NOMO-1 treated with DMSO at 0.1 percent for 48 hours (cell line): Measurements from ENCODE around the gene SS18.

Source experiments
- DNase-seq: peaks from one replicate; lab custom pipeline; 2025; ENCODE audit not compliant: unreplicated experiment; lab: John Stamatoyannopoulos, UW

The SS18 gene

GRCh38 chr18:26003817-26004216, 86.6 kb downstream of the SS18 start:
- no peak for DNase-seq

GRCh38 chr18:26003356-26003755, 87.1 kb downstream of the SS18 start:
- no peak for DNase-seq

GRCh38 chr18:26002375-26002910, 88.0 kb downstream of the SS18 start:
- no peak for DNase-seq

GRCh38 chr18:25998461-25998860, 92.0 kb downstream of the SS18 start:
- DNase-seq: no peak

- DNase-seq: no peak
These were observed 97.8 kb downstream of the SS18 start for GRCh38 chr18:25992566-25992965.

- DNase-seq: no peak
These were observed 99.9 kb downstream of the SS18 start for GRCh38 chr18:25990473-25990872.

- DNase-seq: no peak
These were observed 104.6 kb downstream of the SS18 start for GRCh38 chr18:25985707-25986394.

- DNase-seq: no peak
These were observed 106.7 kb downstream of the SS18 start for GRCh38 chr18:25983730-25984129.

GRCh38 chr18:25982961-25983360, 107.5 kb downstream of the SS18 start:
- no peak for DNase-seq

GRCh38 chr18:25982153-25982552, 108.3 kb downstream of the SS18 start:
- DNase-seq: no peak

GRCh38 chr18:25979369-25980040, 110.9 kb downstream of the SS18 start:
- DNase-seq: no peak

GRCh38 chr18:25976554-25976953, 113.9 kb downstream of the SS18 start:
- no peak for DNase-seq

- no peak for DNase-seq
These were observed 115.8 kb downstream of the SS18 start for GRCh38 chr18:25974630-25975077.
